Measurements from ENCODE around the gene SLC18A3. TPM values are rescaled to one million over a fixed set of nuclear protein-coding genes. Genes with fewer than 3 reads are reported as not detected.

SLC18A3 gene
- polyA plus RNA-seq, 1 of the 3 experiments (the other 2 are of a cell fraction): 1.7 TPM

GRCh38 chr10:49647554-49647953, 37.4 kb downstream of the SLC18A3 start:
- no peak for DNase-seq
- H4K20me1 ChIP-seq (ENCODE audit: insufficient read depth): no peaks in the 10 kb centered on the region
- no peaks in the 10 kb centered on the region for H3K9me2 ChIP-seq
- H2AFZ ChIP-seq (ENCODE audit: low read depth): no peak overlapping the region
- H3K9me3 ChIP-seq: no peaks in the 10 kb centered on the region
- ChIA-PET CTCF (interaction anchor here (1.0 kb wide), 1 partner anchor 52 kb away, joined by 3 read pairs; no protein-coding TSS in a partner anchor), POLR2A (no interaction called here)
- H3K4me1 ChIP-seq (ENCODE audit: control insufficient read depth in 1 of 2, insufficient read depth in 2 of 2, low read depth in 1 of 2, low read length in 1 of 2): no peaks in the 10 kb centered on the region; a peak in 1 of 4 replicates
- no peaks in the 10 kb centered on the region for H3K36me3 ChIP-seq (replicated peaks in 1 of 2; ENCODE audit: control insufficient read depth in 1 of 2, insufficient read depth in 2 of 2, low read length in 1 of 2)
- H3K27ac ChIP-seq (ENCODE audit: low read depth in 2 of 2, low read length in 1 of 2): no peak overlapping the region
- no peaks in the 10 kb centered on the region for H3K27me3 ChIP-seq (ENCODE audit: insufficient read depth)
- H3K4me3 ChIP-seq (ENCODE audit: low read depth in 2 of 2, low read length in 1 of 2): no peak overlapping the region
- H3K79me2 ChIP-seq (ENCODE audit: insufficient read depth): no peaks in the 10 kb centered on the region
- WGBS (ENCODE audit: low lambda C conversion rate): 67% methylated on average over 4 of the region's 4 CpGs
- no peaks in the 10 kb centered on the region for H3F3A ChIP-seq (replicated peaks; ENCODE audit: insufficient read depth)
- TF ChIP-seq RFX5 (IDR thresholded peaks at IDR 0.05; ENCODE audit: low read length): no peak
- no peak for TF ChIP-seq RXRA (IDR thresholded peaks at IDR 0.05; ENCODE audit: borderline replicate concordance, low read depth)
- no peak for TF ChIP-seq FOXJ3 (CRISPR knock-in tag; IDR thresholded peaks at IDR 0.05)
- no peak for TF ChIP-seq TCF12 (IDR thresholded peaks at IDR 0.05)
- no peak for TF ChIP-seq POLR2AphosphoS5 (IDR thresholded peaks at IDR 0.05; ENCODE audit: low read depth, low read length)
- no peak for TF ChIP-seq MXI1 (IDR thresholded peaks at IDR 0.05; ENCODE audit: low read depth, low read length)
- no peak for TF ChIP-seq SIN3A (IDR thresholded peaks at IDR 0.05; ENCODE audit: borderline replicate concordance, low read depth, low read length)
- TF ChIP-seq ELF1 (IDR thresholded peaks at IDR 0.05): no peak
- TF ChIP-seq, protein P1, sequence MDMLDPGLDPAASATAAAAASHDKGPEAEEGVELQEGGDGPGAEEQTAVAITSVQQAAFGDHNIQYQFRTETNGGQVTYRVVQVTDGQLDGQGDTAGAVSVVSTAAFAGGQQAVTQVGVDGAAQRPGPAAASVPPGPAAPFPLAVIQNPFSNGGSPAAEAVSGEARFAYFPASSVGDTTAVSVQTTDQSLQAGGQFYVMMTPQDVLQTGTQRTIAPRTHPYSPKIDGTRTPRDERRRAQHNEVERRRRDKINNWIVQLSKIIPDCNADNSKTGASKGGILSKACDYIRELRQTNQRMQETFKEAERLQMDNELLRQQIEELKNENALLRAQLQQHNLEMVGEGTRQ (IDR thresholded peaks at IDR 0.05; ENCODE audit: borderline replicate concordance, low read depth, low read length): no peak
- TF ChIP-seq, protein P2, sequence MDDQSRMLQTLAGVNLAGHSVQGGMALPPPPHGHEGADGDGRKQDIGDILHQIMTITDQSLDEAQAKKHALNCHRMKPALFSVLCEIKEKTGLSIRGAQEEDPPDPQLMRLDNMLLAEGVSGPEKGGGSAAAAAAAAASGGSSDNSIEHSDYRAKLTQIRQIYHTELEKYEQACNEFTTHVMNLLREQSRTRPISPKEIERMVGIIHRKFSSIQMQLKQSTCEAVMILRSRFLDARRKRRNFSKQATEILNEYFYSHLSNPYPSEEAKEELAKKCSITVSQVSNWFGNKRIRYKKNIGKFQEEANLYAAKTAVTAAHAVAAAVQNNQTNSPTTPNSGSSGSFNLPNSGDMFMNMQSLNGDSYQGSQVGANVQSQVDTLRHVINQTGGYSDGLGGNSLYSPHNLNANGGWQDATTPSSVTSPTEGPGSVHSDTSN (IDR thresholded peaks at IDR 0.05): no peak
- TF ChIP-seq MEF2A (IDR thresholded peaks at IDR 0.05; ENCODE audit: borderline replicate concordance, low read depth): no peak
- no peak for TF ChIP-seq GABPA (IDR thresholded peaks at IDR 0.05; ENCODE audit: low read depth)
- no peak for TF ChIP-seq REST (IDR thresholded peaks at IDR 0.05; ENCODE audit: low read depth, low read length)
- no peak for TF ChIP-seq FOXM1 (IDR thresholded peaks at IDR 0.05; ENCODE audit: low read depth)
- no peak for TF ChIP-seq MAX (IDR thresholded peaks at IDR 0.05; ENCODE audit: low read depth)
- H3K9ac ChIP-seq: no peak overlapping the region
- no peak overlapping the region for H3K4me2 ChIP-seq
